GM19035 (cell line): Measurements from ENCODE around the gene MKNK2.

ENCODE experiments used
- ATAC-seq: cut with Tn5 transposase; IDR thresholded peaks from one replicate; pipeline ENCODE4 v1.9.1; 2021; ENCODE audit not compliant: unreplicated experiment

Gene MKNK2

DNA sequence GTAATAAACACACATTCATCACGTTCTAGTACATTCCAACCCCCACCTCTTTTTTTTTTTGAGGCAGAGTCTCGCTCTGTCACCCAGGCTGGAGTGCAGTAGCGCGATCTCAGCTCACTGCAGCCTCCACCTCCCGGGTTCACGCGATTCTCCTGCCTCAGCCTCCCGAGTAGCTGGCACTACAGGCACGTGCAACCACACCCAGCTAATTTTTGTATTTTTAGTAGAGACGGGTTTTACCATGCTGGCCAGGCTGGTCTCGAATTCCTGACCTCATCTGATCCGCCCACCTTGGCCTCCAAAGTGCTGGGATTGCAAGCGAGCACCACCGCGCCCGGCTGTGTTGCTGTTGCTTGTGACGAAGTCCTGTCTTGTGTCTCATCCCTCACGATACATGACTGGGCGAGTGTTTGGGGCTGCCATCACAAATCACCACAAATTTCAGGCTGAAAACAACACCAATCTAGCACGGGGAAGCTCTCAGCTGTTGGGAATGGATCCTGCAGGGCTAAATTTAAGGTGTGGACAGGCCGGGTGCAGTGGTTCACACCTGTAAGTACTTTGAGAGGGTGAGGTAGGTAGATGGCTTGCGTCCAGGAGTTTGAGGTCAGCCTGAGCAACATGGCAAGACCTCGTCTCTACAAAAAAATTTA is 29.4 kb upstream of the MKNK2 start:
- no peak for ATAC-seq

DNA sequence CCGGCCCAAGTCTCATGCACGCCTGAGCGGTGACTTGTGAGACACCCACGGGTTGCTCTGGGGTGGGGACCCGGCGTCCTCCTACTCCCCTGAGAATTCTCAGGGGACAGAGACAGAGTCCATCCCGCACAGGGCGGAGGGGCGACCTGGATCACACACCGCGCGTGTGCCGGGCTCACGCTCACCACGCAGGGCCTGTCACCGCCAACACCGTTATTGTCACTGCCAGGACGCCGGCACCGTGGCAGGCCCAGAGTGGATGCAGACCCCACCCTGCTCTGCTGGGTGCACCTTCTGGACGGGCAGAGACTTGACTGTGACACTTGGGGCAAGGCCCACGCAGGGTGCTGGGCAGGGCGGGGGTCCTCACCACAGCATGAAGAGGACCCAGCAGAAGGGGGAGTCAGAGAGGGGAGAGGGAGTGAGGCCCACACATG is 28.8 kb upstream of the MKNK2 start:
- no peak for ATAC-seq

DNA sequence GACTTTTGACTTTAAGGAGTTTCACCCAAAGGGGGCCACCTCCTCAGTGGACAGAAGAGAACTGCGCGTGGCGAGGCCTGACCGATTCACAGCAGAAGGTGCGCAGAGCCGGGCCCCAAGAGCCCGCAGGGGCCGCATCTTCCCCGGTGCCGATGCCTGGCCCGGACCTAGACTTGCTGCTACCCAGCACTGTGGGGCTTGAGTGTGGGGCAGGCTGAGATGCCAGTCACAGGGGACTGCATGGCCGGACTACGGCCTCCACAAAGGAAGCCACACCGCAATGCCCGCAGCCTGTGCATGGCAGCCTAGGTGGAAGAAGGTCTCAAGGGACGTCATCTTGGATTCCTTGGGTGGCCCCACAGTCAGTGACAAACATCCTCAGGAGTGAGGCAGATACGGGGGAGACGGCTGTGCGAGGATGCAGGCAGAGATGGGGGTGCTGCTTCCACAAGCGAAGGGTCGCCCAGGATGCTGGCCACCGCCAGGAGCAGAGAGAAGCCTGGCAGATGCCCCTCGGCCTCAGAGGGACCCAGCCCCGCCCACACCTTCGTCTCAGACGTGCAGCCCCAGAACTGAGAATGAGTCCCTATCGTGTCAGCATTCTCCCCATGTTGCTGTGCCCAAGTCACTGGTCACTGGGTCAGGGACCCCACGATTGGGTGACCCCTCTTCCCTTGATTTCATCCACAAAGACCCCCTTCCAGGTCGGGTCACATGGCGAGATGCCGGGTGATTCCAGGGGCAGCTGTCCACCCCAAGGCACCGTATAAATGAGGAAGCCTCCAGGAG is 28.2 kb upstream of the MKNK2 start:
- no peak for ATAC-seq

DNA sequence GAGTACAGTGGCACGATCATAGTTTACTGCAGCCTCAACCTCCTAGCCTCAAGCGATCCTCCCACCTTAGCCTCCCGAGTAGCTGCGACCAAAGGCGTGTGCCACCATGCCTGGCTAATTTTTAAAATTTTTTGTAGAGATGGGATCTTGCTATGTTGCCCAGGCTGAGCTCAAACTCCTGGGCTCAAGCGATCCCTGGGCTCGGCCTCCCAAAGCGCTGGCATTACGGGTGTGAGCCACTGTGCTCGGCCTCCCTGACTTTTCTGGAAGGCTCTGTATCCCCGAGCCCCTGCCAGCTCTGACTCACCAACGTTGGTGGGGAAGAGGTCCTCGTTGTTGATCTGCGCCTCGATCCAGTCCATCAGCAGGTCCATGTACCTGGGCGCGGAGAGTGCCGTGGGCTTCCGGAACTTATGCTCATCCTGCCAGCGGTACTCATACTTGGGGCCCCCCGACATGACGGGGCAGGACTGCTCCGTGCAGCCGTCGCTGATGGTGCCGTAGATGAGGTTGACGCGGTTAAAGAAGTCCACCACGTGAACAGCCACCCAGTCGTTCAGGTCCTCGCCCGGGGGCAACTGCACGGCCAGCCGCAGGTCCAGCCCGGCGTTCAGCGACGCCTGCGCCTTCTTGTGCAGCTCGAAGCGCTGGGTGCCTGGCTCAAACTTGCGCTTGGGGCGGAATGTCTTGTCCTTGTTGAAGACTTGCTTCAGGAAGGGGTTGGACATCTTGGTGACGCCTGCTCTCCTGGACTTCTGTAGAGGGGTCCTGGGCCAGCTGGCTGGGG is 27.0 kb upstream of the MKNK2 start:
- no peak for ATAC-seq

DNA sequence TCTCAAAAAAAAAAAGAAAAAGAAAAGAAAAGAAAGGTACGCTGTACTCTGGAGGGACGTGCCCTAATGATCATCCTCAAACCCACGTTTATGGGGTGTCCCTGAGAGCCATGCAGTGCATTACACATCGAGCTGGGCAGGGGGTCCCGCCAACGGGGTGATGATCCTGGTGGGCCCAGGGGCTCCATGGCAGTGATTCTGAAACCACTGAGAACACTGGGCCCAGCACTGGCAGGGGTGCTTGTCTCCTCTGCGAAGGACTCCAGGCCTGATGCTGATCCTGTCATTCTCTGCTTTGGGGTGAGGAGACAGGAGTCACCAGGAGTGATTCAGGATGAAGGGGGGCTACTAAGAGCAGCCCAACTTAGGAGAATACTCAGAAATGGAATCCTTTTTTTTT is 26.4 kb upstream of the MKNK2 start:
- ATAC-seq: no peak

DNA sequence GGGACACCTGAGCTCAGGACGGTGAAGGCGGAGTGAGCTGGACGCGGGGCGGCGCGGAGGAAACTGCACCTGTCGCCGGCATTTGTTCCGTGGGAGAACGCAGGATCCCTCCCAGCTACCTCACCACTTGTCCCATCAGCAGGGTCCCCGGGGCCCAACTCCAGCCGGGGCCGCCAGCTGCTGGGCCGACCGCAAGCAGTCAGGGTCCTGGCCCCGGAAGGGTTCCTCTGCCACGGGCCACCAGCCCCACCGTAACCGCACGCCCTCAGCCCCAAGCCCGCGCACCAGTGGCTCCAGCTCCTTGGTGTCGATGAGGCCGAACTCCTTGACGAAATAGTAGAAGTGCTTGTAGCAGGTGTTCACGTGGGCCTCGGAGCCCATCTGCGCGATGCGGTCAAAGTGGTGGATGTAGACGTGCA is 25.5 kb upstream of the MKNK2 start:
- ATAC-seq: no peak

DNA sequence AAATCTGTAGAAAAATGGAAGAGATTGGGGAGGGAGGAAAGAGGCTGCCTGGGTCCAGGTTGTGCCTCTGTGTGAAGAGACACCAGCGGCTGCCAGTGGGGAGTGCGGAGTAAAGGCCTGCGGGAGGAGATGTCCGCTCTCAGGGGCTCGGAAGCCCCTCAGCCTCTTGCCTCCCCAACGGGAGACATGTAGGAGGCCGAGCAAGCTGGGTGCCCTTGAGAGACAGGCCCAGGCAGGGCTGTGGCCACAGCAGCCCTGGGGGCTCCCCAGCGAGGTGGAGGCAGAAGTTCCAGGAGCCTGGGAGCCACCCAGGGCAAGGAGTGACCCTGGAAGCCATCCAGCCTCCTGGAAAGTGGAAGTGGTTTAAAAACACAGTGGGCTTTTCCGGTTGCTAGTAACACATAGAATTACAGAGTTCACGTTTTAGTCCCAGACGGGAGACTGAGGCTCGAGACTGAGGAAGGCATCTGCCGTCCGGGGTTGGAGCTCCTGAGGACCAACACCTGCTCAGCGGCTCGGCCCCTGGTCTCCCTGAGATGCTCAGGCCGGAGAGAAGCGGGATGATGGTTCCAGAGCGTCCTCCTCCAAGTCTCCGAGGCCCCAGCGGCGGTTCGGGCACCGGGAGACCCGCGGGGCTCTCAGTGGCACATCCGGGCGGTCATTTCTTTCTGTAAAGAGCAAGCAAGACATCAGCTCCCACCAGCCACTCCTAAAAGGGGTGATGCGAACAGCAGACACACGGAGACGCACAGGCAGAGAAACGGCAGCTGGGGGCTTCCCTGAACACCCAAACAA is 21.9 kb upstream of the MKNK2 start:
- ATAC-seq: no peak

DNA sequence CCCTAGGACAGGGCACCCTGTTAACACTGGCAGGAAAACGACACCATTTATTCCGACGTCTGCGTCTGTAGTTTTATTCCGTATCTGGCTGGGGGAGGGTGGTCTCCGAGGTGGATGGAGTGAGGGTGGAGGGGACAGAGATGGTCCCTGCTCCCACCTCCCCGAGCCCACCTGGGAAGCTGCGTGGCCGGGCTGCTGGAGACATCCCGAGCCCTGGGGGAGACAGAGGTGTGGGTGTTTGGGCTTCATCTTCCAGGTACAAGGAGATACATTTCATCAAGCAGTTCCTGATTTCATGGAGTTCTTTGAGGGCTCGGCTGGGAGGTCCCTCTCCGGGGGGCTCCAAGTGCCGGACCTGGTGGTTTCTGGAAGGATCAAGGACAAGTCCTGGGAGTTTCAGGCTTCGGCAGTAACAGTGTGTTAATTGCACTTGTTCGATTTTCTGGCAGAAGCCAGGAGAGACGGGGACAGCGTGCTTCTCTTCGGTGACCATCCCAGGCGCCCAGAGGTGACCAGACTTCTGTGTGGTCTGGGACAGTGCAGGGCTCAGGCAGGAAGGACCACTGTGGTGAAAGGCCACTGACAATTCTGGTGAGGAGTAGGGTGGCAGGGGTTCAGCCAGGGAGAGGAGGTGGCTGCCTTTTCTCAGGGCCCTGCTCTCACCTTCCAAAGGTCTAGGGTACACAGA is 20.1 kb upstream of the MKNK2 start:
- ATAC-seq: no peak

DNA sequence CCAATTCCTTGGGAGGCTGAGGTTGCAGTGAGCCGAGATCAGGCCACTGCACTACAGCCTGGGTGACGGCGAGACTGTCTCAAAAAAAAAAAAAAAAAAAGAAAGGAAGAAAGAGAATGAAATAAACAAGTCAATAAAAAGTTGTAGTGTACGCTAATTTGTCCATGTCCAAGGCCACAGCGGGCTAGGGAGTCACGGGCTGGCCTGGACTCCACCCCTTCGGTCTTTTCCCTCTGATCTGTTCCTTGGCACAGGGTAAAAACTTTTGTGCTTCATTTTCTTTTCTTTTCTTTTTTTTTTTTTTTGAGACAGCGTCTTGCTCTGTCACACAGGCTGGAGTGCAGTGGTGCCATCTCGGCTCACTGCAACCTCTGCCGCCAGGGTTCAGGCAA is 19.4 kb upstream of the MKNK2 start:
- ATAC-seq: no peak

DNA sequence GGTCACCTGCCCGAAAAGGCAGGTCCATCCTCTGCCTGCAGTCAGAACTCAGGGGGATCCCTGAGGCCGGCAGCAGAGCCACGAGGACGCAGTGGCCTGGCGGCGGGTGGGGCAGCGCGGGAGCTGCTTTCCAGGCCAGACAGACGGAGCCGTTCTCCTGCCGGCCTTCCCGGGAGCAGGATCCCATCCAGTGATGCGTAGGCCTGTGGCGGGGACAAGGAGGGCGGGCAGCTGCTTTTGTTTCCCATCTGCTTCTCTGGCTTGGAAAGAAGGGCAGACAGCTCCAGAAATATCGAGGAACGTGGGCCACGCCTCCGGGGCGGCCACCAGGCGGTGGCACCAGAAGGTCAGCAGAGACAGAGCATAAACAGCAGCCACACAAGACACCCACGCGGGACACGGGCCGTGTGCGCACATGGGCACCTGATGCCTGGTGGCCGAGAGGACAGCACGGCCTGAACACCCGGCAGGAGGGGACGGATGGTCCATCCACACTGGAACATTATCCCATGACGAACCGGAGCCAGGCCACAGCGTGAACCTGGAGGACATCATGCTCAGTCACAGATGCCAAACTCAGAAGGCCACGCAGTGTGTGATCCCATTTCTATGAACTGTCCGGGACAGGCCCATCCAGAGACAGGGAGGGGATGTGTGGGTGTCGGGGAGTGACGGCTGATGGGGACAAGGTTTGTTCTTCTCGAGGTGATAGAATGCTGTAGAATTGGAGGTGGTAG is 13.9 kb upstream of the MKNK2 start:
- ATAC-seq: no peak

DNA sequence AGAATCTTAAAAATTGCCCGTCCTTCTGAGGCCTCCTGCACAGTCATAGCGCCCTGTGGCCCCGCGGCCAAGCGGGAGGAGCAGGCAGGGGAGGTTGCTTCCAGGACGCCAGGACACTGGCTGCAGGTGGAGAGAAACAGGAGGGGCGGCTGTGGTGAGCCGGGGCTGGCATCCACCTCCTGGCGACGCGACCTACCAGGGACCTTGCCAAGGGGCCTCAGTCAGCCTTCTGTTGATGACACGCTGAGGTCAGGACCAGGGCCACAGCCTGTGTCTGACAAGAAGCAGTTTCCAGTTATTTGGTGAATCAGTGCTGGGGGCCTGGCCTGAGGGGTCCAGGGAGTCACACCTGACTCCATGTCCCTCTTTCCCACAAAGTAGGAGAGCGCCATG is 13.3 kb upstream of the MKNK2 start:
- no peak for ATAC-seq

DNA sequence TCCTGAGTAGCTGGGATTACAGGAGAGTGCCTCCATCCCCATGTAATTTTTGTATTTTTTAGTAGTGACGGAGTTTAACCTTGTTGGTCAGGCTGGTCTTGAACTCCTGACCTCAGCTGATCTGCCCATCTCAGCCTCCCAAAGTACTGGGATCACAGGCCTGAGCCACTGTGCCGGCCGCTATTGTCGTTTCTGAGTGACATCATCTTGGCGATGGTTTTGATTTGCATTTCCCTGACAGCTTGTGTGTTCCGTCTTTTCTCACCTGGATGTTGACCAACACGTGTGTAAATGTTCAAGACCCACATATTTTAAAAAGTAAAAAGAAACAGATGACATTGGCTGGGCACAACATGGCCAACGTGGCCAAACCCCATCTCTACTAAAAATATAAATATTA is 12.8 kb upstream of the MKNK2 start:
- no peak for ATAC-seq

DNA sequence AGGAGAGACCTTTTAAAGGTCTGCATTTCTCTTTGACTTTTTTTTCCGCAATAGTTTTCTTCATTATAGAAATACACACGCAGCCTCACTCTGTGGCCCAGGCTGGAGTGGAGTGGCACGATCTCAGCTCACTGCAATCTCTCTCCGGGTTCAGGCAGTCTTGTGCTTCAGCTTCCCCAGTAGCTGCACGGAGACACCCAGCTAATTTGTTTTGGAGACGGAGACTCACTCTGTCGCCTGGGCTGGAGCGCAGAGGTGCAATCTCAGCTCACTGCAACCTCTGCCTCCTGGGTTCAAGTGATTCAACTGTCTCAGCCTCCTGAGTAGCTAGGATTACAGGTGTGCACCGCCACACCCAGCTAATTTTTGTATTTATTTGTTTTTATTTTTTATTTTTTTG is 11.7 kb upstream of the MKNK2 start:
- ATAC-seq: no peak

DNA sequence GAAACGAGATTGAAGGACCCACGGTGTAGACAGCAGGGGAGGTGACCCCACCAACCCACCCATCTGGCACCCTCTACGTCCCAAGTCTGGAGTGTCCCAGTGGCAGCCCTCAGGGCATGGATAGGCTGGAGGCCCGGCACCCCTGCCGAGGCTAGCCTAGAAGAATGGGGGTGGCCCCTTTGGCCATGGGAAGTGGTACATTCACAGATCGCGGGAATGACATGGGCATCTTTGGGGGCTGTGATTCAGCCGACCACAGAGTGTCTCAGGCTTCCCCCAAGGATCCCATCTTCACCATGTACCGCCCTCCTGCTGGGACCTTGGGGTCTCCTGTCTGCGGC is 11.3 kb upstream of the MKNK2 start:
- no peak for ATAC-seq

DNA sequence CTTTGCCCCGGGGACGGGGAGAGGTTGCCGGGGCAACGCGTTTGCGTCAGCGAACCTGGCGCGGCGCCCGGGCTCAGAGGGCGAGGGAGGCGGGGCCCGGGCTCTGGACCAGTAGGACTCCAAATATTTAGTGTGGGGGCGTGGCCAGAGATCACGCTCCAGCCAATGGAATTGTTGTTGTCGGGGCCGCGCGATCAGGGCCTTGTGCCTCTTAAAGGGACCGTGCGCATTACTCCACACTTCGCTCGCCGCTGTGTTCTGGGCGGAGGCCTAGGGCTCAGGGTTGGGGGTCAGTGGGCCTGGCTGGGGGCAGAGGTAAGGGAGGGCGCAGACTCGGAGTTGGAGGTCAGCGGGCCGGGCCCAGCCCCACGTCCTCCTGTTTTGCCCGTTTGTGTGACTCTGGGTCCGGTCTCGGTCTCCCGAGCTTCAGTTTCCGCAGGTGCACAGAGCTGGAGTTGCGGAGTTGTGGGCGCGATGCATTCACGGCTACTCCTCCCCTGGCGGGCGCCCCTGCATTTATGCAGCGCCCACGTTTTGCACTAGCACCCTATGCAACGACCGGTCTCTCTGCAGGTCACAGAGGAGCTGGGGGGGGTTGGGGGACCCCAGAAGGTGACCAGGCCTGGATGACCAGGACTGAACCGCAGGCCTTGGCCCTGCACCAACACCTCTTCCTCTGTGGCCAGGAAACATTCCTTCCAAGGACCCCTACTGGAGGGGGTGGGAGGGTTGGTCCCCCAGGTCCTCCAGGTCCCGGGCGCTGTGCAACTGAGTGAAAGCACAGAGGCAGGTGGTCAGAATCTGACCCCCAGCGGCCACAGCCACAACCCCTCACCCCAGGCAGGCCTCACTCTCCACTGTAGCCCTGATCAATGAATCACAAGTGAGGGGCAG is 10.7 kb upstream of the MKNK2 start:
- ATAC-seq: peak; percentile 80

DNA sequence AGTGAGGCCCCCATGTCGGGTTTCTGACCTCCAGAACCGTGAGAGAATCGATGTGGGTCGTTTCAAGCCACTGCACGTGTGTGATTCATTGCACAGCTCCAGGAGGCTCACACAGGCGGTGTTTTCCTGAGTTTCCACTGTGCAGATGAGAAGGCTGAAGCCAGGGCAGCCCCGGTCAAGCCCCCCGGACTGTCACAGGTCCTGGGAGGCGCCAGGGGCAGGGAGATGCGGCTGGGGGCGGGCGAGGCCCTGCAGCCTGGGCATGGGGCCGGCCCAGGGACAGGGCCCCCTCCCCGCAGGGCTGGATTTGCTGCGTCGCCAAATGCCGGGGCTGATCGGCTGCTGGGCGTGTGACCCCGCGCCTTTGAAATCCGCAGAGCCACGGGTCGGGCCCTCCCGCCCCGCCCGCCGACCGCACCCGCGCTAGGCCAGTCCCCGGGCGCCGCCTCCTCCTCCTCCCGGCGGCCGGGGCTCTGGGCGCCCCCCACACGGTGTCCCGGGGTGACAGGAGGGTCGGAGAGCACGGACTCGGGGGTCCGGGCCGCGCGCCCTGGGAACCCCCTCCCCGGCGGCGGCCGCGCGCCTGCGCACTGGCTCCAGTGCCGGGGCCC is 9.9 kb upstream of the MKNK2 start:
- no peak for ATAC-seq

DNA sequence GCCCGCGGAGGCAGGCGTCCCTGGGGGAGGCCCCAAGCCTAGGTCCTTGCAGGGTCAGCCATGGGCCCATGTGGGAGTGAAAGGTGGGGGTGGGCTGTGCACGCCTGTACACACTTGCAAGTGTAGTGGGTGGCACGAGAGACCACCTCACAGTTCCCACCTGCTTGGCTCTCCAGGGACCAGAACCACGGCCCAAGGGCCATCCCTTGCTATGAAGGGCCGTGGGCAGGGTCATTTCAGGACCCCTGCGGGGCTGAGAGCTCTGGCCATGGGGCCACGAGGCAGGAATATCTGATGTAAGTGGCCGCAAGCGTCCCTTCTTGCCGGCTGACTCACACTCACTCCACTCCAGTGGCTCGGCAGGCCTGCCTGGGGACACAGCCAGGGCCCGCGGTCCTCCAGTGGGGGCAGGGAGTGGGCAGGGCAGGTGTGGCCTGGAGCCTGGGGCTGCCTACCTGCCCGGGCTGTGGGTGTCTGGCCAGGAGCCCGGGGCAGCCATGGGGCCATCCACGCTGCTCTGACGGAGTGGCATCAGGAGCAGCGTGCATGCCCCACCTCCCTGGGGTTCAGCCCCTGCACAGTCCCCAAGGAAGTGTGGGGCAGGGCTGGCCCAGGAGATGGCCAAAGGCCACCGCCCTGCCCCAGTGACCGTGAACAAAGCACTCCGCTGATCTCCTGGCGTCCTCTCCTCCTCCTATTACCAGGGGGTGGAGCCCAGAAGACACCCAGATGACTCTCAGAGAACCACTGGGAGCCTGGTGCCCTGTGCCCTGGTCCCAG is 8.6 kb upstream of the MKNK2 start:
- ATAC-seq: no peak
